ENCODE results near the gene SOX5.

Gene SOX5

DNA sequence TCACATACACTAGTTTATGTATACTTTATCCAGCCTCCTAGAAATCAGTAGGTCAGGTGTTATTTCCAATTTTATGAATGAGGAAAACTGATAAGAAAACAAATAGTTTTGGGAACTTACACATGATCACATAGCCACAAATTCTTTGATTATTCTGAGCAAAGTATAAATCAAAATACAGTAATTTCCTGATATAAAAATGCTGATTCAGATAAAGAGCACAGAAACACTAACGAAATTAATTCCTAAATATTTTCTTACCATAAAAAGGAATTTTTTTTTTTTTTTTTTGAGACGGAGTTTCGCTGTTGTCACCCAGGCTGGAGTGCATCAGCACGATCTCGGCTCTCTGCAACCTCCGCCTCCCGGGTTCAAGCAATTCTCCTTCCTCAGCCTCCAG is 275.4 kb downstream of the SOX5 start:
- DNase-seq: no peak

DNA sequence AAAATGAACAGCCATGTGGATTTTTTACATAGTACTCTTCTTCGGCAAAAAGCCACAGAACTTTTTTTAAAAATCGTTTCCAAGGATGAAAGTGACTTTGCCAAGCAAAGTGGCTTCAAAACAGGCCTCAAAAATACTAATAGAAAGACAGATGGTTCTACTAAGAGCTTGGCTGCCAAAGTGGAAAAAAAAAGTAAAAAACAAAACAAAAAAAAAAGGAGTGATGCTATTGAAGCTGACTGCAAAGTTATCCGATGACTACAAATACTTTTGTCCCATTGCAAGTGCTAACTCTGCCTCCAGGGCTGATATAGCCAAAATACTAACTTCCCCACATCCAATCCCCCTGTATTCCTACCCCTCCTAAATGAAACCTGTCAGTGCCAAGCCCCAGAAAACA is 277.6 kb downstream of the SOX5 start:
- no peak for DNase-seq

DNA sequence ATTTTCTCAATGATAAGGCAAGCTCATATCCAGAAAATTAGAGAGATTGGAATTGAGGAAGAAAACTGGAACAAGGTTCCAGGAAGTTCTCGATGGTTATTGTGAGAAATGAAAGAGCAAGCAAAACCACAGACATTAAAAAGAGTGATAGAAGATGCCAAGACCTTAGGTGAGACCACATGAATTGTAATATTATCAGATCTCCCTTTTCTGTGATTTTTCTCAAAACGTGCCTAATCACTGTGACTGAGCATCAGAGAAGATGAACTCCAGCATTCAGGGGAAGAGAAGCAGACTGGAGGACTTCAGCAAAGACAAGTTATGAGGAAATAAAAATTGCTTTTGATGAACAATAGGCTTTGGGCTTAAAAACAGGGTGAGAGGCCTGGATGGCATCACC is 278.8 kb downstream of the SOX5 start:
- no peak for DNase-seq

DNA sequence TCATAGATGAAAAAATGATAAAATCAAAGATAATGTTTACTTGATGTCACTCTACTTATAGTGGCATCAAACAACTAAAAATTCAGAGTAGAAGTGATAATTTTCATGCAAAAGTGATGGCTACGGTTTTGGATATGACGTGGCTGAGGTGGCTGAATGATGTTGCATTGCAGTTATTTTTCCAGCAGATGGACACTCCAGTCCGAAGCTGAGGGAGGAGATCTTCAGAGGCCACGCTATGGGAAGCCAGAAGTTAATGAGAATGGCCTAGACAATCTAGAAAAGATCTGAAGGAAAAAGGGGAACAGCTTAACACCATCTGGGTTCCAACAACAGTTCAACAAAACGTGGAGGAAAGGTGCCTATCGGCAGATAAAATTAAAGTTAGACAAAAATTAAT is 279.8 kb downstream of the SOX5 start:
- DNase-seq: no peak

DNA sequence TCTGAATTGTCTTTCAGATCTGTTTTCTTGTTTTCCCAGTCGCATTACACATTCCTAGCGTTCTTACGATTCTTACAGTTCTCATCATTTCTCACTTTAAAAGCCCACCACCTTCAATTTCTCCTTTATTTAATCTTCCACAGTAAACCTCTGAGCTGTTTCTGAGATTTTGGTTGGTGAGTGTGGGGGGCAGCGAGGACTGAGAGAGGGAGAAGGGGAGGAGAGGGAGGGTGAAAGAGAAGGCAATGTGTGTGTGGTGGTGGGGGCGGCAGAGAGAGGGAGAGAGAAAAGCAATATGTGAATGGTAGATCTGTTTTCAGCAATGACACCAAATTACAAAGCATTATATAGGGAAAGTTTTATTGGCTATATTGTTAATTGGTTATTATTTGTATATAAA is 282.6 kb downstream of the SOX5 start:
- no peak for DNase-seq

DNA sequence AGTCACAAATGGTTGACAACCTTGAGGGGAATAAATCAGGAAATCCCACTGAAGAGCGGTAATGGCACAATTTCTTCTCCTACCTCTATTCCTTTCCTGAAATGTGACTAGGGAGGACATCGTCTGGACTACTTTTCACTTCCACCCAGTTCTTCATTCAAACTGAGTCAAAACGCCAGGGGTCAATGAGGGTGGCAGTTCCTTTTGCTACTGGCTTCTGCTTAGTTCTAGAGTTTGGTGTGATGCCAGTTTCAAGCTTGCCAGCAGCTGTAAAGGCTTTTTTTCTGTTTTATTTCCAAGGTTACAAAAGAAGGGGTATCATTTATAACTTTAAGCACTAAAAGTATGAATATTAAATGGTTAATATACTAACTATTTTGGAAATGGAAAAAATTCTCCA is 286.5 kb downstream of the SOX5 start:
- DNase-seq: no peak

DNA sequence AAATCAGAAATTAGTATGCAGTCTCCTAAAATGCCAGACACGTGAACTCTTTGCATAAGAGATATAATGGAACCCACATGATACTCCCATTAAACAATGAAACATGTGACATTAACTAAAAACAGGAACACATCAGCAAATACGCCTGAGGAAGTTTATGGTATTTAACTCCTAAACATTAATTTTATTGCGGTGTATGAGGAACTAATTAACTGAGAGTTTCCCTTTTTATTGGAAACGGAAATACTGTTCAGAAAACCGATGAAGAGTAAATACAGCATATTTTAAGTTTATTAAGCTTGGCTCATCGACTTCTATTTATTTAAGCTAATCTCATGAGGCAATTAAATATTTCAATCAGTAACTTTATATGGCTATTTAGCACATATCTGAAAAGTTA is 290.3 kb downstream of the SOX5 start:
- DNase-seq: no peak

DNA sequence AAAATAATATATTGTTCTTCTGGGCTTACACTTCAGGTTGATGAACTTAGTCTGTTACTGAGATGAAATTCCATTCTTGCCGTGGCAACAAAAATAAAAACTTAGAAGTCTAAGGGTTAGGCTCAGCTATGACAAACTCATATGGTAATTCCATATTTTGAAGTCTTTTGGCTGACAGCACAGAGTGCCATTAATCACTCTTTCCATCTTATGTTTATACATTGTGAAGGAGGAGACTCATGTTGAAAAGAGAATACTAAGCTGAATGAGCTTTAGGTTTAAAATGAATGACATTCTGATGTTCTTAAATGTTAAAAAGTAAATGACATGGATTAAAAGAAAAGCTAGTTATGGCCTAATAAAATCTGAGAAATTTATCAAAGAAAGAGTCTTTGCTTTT is 291.9 kb downstream of the SOX5 start:
- no peak for DNase-seq

DNA sequence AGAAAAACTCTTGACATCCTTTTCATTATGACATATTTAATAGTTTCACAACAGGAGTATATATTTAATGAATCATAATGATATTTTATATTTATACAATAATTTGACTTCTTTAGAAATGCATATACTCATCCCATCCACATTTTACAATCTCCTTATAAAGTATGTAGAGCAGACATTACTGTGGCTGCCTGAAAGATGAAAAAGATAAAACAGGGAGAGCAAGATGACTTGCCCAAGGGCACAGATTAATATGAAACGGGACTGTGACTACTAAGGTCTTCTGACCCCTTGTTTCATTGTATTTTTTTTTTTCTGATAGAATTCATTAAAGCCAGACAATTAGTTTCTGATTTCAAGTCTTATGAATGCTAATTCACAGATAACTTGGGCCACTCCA is 293.6 kb downstream of the SOX5 start:
- DNase-seq: no peak

DNA sequence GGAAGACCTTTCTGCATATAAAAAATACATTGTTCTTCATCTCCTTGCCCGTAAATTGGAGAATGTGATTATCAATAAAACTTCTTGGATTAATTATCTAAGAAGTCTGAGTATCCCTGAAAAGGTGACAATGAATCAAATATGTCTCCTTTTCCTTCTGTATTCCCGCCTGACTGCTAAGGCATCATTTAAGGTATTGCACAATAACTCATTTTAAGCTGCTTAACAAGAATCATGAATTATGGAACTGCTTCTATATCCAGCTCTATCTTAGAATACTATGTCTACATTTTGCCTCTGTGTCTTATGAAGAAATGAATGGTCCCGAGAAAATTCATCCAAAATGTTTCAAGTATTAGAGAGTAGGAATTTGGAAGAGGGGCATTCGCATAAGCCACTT is 294.4 kb downstream of the SOX5 start:
- no peak for DNase-seq

DNA sequence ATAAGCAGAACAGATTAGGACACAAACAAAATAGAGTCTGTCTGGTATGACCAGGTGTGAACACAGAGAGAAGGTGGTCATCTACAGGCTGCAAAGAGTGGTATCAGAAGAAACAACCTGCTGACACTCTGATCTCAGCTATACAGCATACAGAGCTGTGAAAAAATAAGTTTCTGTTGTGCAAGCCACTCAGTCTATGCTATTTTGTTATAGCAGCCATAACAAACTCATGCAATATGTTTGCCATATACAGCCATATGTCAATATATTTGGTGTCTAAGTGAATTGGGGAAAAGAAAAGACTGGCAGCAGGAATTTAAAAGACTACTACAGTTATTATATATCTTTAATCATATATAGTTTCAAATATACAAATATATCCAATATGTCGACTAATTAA is 300.9 kb downstream of the SOX5 start:
- DNase-seq: no peak

DNA sequence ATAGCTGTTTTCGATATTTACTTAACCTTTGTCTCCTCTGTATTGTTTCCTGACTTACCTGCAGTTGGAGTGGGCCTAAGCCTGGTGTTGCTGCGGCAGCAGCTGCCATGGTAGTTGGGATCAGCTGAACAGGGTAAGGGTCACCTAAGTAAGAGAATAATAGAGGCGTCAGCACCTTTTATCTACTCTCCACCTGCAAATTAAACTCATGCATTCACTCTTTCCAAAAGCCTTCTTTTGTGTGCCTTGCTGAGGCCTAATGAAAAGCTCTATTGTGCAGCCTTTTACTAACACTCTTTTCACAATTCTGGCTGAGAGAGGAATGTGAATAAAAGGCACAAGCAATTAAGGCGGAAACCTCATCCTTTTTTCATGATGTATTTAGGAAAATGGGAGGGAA is 308.7 kb downstream of the SOX5 start:
- no peak for DNase-seq

DNA sequence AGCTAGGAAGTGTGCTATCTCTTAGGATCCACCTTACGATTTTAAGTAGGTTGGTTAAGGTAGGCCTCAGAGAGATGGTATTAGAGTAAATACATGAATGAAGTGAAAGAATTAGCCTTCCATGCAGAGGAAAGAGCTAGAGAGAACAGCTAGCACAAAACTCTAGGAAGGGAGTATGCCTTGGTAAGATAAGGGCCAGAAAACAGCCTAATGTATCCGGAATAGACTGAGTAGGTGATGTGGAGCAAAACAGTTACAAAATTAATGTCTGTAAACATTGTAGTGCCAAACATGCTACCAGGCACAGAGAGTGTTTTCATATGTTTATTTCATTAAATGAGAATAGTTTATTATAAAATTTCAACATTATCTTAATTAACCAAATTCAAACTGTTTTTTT is 315.1 kb downstream of the SOX5 start:
- DNase-seq: no peak

DNA sequence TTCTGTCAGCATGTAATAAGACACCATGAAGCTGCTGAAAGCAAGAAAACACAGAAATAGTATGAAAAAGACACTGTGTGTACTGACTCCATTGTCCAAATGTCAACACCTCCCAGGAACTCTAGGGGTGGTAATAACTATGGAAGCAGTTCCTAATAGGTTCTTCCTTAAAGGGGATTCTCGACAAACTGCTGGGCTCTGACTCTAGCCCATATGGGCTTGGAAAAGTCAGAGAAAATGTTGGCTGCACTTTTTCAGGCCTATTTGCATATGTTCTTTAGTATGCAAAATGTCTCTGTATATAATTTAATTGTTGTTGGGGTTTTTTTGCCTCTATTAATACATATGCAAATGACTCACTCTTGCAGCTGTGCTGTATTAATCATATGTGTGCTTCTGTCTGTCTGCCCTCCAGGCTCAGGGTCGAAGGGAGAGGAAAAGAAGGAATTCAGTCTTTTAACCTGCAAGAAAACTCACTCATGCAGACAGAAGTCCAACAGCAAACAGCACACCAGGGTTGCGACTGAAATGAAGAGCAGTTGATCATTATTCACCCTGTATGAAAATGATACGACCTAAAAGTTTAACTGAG is 317.6 kb downstream of the SOX5 start:
- no peak for DNase-seq

DNA sequence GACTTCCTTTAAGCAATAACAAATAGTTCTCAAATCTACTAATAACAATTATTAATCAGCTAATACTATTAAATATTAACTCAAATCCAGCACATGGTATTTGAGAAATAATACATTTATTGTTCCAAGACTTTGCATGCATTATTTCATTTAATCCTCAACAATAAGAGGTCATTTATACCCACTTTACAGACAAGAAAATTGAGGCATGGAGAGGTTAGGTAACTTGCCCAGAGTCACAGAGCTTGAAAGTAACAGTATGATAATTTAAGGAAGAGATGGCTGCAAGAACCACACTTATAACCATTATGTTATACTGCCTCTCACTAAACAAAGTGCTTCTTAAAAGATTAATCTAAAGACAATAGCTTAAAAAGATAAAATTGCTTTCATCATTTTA is 318.9 kb downstream of the SOX5 start:
- DNase-seq: no peak

DNA sequence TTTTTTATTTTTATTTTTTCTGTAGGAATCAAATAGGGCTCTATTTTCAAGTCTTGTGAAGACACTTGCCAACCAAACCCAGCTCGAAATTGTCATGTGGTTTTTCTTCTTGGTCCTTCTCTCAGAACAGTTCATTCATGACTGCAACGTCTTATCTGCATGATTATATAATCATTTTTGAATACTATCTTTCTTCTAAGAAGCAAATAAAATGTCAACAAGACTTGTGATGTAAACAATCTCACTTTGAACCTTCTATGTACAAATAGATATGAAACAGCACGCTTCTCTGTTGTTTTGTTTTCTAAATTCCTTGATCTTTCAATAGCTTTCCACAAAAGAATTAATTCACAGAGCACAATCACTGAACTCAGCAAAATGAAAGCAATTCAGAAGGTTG is 320.7 kb downstream of the SOX5 start:
- DNase-seq: no peak

DNA sequence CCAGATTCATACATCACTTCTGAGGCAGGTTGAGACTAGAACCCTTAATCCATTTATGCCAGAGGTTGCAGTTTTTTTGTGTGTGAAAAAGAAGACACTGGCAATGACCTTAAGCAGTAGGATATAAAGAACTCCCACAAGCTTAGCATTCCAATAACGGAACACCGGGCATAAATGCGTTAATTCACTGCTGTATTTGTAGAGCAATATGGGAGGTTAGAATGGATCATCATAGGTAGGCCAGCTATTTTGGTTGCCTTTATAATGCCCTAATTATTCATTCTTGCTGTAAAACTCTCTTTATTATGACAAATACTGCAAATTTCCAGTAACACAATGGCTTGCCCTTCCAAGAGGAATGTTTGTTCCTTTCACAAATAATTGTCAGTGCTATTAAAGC is 322.7 kb downstream of the SOX5 start:
- no peak for DNase-seq

DNA sequence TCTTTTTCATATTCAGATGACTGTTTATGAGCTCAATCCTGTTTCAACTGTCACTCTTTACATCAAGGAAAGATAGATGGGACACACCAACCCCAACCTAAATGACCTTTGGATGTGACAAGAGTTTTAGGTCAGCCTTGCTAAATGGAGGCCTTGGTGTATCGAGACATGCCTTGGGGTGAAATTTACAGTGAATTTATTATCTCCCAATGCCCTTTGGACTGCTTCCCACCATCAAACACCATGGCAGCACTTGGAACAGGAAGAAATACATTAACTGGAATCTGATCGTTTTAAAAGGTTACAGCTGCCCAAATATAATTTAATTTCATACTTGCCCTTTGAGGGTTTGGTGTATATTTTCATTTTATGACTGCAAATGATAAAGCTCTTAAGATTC is 327.6 kb downstream of the SOX5 start:
- DNase-seq: no peak

DNA sequence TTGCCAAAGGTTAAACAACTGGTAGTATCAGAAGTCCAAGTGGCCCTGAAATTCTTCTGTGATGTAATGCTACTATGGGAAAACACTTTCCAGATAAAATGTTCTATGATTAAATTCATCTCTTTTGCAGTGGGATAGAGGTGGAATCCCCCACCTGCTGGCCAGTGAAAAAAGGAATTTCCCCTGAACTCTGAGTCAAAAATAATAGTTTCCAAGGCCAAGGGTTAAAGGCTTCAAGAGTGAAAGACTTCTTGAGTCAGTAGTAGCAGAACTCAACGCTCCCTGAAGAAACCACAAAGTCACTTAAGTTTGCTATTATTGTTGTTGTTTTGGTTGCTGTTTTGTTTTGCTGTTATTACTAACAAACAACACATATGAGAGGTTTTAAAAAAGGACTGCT is 330.8 kb downstream of the SOX5 start:
- no peak for DNase-seq

DNA sequence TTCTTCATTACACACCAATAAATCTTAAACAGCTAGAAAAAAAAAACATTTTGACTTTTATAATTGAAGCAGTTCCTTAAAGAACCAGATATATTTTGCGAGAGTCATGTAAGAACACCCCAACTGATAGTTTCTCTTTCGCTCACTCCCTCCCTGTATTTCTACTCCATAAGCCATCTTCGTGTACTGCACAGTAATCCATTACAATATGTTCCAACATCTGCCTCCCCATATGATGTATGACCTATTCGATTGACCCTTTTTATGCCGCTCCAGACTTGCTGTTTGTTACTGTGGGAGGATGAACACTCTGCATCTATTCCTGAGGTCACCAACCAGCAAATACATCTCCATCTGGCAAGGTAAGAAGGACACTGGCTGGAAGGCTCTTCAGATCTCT is 331.7 kb downstream of the SOX5 start:
- no peak for DNase-seq

DNA sequence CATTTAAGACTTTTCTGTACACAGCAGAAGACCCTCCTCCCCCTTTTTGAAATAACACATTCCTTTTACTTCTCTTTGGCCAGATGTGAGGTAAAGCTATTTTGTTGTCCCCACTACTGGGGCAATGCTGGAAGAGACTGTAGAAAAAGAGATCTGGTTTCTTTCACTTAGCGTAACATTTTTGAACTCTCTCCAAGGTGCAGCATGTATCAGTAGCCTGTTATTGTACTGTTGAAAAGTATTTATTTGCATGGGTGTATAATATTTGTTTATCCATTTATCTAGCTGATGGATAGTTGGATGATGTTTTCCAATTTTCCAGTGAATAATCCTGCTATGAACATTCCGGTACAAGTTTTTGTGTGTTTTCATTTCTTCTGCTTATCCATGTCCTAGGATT is 335.2 kb downstream of the SOX5 start:
- DNase-seq: no peak

DNA sequence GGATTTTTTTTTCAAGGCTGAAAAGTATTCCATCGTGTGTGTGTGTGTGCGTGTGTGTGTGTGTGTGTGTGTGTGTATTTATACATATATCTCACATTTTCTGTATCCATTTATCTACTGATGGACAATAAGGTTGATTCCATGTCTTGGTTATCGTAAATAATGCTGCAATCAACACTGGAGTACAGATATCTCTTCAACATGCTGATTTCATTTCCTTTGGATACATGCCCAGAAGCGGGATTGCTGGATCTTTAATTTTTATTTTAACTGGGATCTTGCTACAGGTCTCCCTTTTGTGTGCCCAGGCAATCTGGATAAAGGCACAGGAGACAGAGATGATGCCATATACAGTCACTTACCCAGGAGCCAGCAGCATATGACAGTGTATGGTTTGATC is 338.1 kb downstream of the SOX5 start:
- no peak for DNase-seq

DNA sequence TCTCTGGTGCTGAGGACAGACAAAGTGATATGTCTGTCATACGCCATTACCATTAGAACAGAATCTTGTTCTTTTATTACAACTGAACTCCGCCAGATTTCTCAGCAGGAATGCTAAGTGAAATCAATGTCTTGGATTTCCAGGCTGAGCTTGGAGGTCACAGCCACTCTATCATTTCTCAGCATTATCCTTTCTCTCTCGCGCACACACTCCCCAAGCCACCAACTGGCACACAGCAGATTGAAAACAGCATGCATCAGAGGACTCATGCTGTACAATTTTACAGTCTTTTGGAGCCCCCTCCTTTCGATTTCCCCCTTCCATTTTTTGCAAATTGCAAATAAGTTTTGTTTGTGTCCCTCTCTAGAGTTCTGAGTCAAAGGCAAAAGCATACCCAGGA is 348.6 kb downstream of the SOX5 start:
- no peak for DNase-seq

DNA sequence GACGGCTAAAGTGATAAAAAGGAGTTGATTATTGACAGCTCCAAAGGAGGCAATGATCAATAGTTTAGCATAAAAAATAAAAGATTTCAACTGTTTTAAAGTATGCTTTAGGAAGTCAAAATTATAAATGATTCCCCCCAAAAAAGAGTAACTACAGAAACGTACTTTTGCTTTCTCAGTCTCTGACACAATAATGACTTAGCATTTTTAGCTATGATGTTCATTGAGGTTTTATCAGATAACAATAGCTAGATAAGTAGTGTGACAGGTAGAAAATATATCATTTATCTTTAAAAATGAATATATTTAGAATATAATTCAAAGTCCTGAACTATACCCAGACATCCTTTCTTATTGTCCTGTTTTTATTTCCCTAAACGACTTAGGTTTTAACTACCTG is 352.9 kb downstream of the SOX5 start:
- DNase-seq: no peak

DNA sequence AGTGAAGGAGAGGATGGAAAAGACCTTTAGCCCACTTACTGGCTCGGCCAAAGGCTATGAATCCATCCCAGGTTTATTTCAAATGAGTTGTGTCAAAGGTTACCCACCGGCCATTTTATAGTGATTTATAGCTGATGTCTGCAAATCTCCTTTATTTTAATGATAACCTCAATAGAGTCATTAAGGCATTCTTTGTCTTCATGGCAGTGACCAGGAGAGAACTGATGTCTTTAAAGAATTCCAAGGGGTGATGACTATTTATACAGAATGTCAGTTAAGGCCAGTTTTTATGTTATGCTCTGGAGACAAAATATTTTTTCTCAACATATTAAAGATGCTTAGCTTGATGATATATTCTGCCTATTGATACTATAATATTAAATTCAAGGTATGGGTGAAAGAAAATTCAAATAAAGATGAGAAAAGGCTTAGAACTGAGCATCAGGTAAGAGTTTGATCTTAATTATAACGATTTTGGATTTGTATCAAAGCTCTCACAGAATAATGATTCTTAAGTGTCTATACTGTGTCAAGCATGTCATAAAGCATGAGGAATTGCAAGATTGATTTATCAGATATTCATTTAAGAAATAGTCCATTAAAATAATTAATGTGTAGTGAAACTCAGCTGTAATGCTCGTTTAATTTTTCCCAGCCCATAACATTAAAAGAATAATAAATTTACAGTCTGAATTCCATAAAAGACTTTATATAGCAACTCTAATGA is 361.5 kb downstream of the SOX5 start:
- DNase-seq: no peak

All from suppressor macrophage treated with lipopolysaccharide for 4 hours (primary cell).